ENCODE measurements around the gene GP2.

GRCh38 chr16:20348365-20349185 is 21.3 kb upstream of the GP2 start:
- no peak for TF ChIP-seq CTCF (IDR thresholded peaks at IDR 0.05; ENCODE audit: low read length)
- TF ChIP-seq EZH2 (IDR thresholded peaks at IDR 0.05; ENCODE audit: borderline replicate concordance, low read length), result no peak

All from OCI-LY1 (cell line).